ENCODE results near the gene QRSL1. TPM values are rescaled to one million over a fixed set of nuclear protein-coding genes. Genes with fewer than 3 reads are reported as not detected.

QRSL1 gene
- total and polyA plus RNA-seq, 2 of the 4 experiments (the other 2 are of a cell fraction), result 6.1 to 10.9 TPM

DNA sequence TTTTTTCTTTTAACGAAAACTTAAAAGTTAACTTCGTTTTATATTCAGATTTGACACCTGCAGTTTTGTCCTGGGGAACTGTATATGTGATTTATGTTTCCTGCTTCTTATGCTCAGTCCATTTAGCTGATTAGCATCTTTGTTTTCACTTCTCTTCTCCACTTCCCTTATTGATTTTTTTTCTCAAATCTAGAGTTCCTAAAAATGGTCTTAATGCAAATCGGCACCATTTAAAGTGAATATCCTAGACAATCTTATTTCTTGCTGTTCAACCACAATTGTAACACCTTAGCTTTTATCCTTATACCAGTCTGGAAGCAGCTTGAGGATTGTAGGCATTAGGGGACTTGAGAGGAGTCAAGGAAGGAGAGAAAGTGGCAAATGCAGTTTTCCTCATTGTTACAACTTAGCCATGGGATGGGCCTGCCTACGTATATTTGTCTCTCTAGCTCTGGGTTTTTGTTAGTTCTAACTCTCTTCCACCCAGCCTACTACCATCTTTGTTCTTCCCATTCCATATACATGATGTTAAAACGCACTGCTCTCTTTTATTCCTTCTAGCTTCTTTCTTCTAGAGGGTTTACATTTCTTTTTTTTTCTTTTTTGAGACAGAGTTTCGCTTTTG, 8.5 kb downstream of the QRSL1 start:
- H4K20me1 ChIP-seq (ENCODE audit: insufficient read depth, low read length), result peaks cover 6% of the 10 kb centered on the region
- H3K18ac ChIP-seq (ENCODE audit: low read depth, low read length), result no peak overlapping the region
- no peak overlapping the region for H2BK120ac ChIP-seq (ENCODE audit: low read depth, low read length)
- ChIA-PET CTCF (interaction anchor here (0.7 to 1.4 kb wide), 2 partner anchors 11 to 1744 kb away, joined by 3 read pairs; no protein-coding TSS in a partner anchor), POLR2A (ENCODE audit: unreplicated experiment) (interaction anchor here (0.6 kb wide), 1 partner anchor 619 kb away, joined by 5 read pairs; no protein-coding TSS in a partner anchor)
- dilution Hi-C loops (cut with HindIII; ENCODE audit: low sequenced_read_pairs, unreplicated experiment), result no loop called here
- H3K4me2 ChIP-seq (ENCODE audit: low read depth, low read length), result no peak overlapping the region
- H3K27ac ChIP-seq (ENCODE audit: insufficient read depth, low read length), result no peak overlapping the region
- DNase-seq, result no peak
- no peak overlapping the region for H2AFZ ChIP-seq (replicated peaks; ENCODE audit: low read length, poor library complexity)
- H3K14ac ChIP-seq (replicated peaks; ENCODE audit: low read depth, low read length), result no peak overlapping the region
- peaks cover 3% of the 10 kb centered on the region; the same call in 1 of the 2 replicates for H3K36me3 ChIP-seq (ENCODE audit: control insufficient read depth, insufficient read depth, low read length)
- H3K4me1 ChIP-seq (ENCODE audit: control insufficient read depth, insufficient read depth, low read length), result peaks cover 3% of the 10 kb centered on the region; the same call in 1 of the 2 replicates
- no peaks in the 10 kb centered on the region for H3K9me3 ChIP-seq (ENCODE audit: control insufficient read depth, insufficient read depth, low read length)
- H3K4me3 ChIP-seq (ENCODE audit: insufficient read depth, low read depth, low read length), result no peak overlapping the region
- WGBS, 2 experiments (ENCODE audit: extremely low coverage in 2 of 2, insufficient read length in 1 of 2), result no CpG with 5 or more reads among the region's 6 CpGs
- no peak overlapping the region for H2BK5ac ChIP-seq (ENCODE audit: low read depth, low read length, poor library complexity, severe bottlenecking)
- H2BK15ac ChIP-seq (ENCODE audit: low read depth, low read length), result no peak overlapping the region
- intact Hi-C loops (cut with micrococcal nuclease), result no loop called here
- H2AK5ac ChIP-seq (ENCODE audit: low read depth, low read length), result no peak overlapping the region
- H4K91ac ChIP-seq (ENCODE audit: insufficient read depth, low read depth, low read length), result no peak overlapping the region
- BruUV-seq (replicated peaks), result no TSS peak
- no peak for ATAC-seq (ENCODE audit: low read depth)
- H3K27me3 ChIP-seq (ENCODE audit: control insufficient read depth, insufficient read depth, low read length), result no peaks in the 10 kb centered on the region
- H3K9ac ChIP-seq (ENCODE audit: low read depth, low read length), result no peak overlapping the region
- no peak overlapping the region for H4K8ac ChIP-seq (ENCODE audit: low read depth in 2 of 2, low read length in 2 of 2)
- no peak overlapping the region for H4K5ac ChIP-seq (ENCODE audit: low read depth, low read length)
- H3K79me1 ChIP-seq (ENCODE audit: low read depth in 1 of 2, low read length in 2 of 2), result peaks cover 13 to 25% of the 10 kb centered on the region in 2 experiments; a peak in 3 of 4 replicates
- H3K9me1 ChIP-seq (ENCODE audit: insufficient read depth, low read length), result peaks cover 3% of the 10 kb centered on the region; the same call in 1 of the 2 replicates
- H2BK20ac ChIP-seq (ENCODE audit: low read depth, low read length), result no peak overlapping the region
- TF ChIP-seq MAZ (IDR thresholded peaks at IDR 0.05; ENCODE audit: borderline replicate concordance, low read depth, low read length) (no peak), CHD1 (IDR thresholded peaks at IDR 0.05; ENCODE audit: low read depth, low read length) (no peak), ELK1 (IDR thresholded peaks at IDR 0.05; ENCODE audit: borderline replicate concordance, low read depth, low read length) (no peak), FOS (IDR thresholded peaks at IDR 0.05; ENCODE audit: low read depth, low read length) (no peak), RCOR1 (IDR thresholded peaks at IDR 0.05; ENCODE audit: insufficient replicate concordance, low read length) (no peak), MAFK (IDR thresholded peaks at IDR 0.05; ENCODE audit: low read depth, low read length) (no peak), RFX5 (IDR thresholded peaks at IDR 0.05; ENCODE audit: low read depth, low read length) (no peak), BHLHE40 (IDR thresholded peaks at IDR 0.05; ENCODE audit: low read depth, low read length) (no peak), CTCF (conservative IDR thresholded peaks at IDR 0.05; ENCODE audit: low read depth, low read length) (no peak), POLR2A (IDR thresholded peaks at IDR 0.05; ENCODE audit: low read depth, low read length) (no peak)
- no peak overlapping the region for H3K4ac ChIP-seq (ENCODE audit: low read depth, low read length)
- H3K23ac ChIP-seq (ENCODE audit: low read depth, low read length), result no peak overlapping the region
- no peak overlapping the region for H2AK9ac ChIP-seq (replicated peaks; ENCODE audit: low read depth, low read length, poor library complexity)
- no peak overlapping the region for H3K56ac ChIP-seq (ENCODE audit: extremely low read depth, insufficient read depth, low read length)
- in situ Hi-C loops (cut with MboI; ENCODE audit: low sequenced_read_pairs), result no loop called here

Data from IMR-90 (cell line).